Activated CD4-positive, CD25-positive, alpha-beta regulatory T cell treated with anti-CD3 and anti-CD28 coated beads, Interleukin-2, amount 50 U/mL, for 72 hours (primary cell): ENCODE data around the gene APBA2.

Experiments used
- DNase-seq: peaks from one replicate; pipeline ENCODE4 v3.0.0; 2021

The APBA2 gene

DNA sequence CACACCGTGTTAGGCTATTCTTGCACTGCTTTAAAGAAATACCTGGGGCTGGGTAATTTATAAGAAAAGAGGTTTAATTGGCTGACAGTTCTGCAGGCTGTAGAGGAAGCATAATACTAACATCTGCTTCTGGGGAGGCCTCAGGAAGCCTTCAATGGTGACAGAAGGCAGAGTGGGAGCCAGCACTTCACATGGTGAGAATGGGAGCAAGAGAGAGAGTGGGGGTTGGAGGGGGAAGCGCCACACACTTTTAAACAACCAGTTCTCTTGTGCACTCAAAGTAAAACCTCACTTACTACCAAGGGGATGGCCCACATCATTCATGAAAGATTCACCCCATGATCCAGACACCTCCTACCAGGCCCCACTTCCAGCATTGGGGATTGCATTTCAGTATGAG lies 181.1 kb downstream of the APBA2 start:
- no peak for DNase-seq

GRCh38 chr15:29067949-29068348 lies 182.2 kb downstream of the APBA2 start:
- no peak for DNase-seq

DNA sequence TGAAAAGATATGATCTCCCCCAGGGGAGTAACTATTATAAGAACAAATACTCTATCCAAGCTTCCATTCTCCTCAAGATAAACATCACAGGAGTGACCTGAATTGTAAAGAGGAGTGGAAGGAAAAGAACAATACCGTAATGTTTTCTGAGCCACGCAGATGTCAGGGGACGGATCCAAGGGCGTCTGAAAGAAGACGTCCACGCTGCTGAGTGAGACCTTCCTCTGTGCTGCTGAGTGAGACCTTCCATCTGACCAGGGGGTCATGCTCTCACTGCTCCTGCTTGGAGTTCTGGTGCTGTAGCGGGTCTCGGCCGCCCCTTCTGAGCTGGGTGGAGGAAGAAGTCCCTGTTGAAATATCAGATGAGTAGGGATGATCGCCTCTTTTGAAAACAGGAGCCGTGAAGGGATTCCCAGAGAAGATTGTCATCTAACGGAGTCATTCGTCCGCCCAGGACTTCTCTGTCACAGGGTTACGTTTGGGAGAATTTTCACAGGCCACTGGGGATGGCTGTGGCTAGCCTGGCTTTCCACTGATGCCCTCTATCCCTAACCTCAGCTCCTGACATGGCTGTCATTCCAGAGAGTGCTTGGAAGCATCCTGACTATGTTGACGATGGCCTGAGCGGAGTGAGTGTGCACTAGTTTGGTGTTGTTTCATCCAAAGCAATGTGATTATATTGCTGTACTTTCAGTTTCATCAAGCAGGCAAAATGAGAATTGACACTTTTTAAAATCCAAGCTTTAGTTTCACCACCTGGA lies 184.9 kb downstream of the APBA2 start:
- DNase-seq = no peak

DNA sequence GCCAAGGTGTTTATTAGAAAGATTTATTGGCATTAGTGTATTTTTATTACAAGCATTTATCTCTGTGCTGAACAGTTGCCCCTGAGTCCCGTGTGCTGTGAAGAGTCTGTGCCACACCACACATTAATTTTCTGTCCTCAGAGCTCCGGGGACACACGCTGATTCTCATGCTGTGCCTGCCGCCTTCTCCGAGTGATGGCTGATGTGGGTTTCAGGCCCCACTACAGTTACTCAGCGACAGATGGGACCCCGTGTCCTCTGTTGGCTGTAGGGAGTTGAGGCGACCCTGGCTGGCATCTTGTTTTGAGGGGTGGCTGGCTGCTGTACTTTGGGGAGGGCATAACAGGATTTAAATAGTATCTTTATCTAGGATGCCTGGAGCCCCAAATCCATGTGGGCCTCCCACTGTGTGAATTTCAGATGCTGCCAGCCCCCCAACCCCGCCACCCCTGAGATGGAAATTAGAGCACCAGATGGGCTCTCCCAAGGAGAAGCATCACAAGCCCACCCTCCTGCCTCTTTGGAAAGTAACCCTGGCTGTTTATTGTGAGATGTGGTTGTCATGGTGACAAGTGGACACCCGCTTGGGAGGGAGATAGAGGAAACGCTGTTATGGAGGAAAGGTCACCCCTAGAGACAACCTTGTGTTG lies 185.6 kb downstream of the APBA2 start:
- DNase-seq = no peak

- no peak for DNase-seq
Observed at GRCh38 chr15:29071882-29072273, 186.1 kb downstream of the APBA2 start.

DNA sequence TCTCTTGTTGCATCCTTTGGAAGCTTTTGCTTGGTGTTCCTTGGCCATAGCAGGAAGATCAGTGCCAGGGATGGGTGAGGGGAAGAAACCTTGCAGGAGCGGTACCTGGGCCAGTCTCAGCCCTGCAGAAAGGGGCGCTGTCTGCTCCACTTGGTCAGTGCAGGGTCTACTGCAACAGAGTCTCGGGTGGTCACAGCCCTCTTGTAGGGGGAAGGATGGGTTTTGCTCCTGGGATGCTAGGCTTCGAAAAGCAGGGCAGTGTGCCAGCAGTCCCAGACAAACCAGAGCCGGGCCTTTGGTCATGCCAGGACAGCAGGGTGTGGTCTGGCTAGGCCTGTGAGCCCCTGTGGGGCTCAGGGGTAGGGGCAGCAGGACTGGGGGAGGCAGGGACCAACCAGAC lies 186.7 kb downstream of the APBA2 start:
- DNase-seq = no peak

- DNase-seq = no peak
Observed at GRCh38 chr15:29074045-29074444, 188.3 kb downstream of the APBA2 start.

DNA sequence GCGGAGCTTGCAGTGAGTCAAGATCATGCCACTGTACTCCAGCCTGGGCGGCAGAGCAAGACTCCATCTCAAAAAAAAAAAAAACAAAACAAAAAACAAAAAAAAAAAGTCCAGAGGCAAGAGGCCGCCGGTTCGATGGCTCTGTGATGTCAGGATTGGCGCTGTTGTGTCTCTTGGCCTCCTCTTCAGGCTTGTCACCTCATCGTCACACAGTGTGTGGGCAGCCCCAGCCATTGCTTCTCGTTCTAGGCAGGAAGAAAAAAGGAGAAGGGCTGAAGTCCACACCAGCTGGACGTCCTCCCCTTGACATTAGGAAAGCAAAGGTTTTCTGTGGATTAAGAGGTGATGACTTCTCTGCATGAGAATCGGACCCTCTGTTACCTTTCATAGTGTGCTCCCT lies 192.8 kb downstream of the APBA2 start:
- no peak for DNase-seq

DNA sequence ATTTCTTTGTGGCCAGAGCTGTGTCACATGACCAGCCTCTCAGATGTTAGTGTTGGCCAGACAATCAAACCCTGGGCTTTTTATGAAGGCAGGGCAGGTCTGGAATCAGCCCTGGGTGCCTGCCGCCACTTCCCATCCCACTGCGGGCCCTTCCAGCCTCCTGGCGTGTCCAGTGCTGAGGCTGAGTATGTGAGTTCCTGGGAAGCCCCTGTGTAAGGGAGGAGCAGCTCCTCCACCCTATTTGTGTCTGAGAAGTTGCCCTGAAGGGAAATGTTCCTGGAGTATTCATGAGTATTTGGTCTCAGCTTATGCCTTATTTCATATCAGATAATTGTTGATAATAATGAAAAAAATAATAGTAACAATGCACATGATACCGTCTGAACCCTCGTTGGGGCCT lies 193.7 kb downstream of the APBA2 start:
- no peak for DNase-seq

DNA sequence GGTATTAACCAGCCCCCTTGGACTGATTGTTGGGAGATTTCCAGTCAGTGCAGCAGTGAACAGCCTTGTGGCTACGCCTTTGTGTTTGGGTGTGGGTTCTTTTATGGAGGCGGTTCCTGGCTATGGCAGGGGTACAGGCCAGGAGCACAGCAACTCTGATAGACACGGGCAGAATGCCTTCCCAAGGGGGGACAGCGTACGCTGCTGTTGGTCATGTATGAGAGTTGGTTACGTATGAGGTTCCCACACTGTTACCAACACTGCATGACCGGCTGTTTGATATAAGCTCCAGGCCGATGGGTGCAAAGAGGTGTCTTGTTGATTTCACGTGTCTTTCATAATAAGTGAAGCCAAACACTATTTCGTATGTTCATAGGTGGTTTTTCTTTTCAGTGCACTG lies 196.0 kb downstream of the APBA2 start:
- DNase-seq = no peak

DNA sequence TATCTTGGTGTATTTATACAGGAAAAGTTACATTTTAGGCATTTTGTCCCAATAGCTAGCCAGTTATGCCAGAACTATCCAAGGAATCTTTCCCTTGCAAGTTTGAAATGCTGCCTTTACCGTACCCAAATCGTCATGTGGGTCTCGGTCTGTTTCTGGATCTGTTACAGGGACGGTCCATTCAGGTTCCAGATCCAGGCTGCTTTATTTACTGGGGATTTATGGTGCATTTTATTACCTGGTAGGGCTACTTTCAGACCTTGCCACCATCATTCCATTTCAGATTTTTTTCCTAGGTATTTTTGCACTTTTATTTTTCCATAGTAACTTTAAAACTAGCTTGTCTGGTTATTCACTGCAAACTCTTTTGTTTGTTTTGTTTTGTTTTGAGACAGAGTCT lies 197.4 kb downstream of the APBA2 start:
- no peak for DNase-seq

- no peak for DNase-seq
Observed at GRCh38 chr15:29083858-29084257, 198.1 kb downstream of the APBA2 start.

DNA sequence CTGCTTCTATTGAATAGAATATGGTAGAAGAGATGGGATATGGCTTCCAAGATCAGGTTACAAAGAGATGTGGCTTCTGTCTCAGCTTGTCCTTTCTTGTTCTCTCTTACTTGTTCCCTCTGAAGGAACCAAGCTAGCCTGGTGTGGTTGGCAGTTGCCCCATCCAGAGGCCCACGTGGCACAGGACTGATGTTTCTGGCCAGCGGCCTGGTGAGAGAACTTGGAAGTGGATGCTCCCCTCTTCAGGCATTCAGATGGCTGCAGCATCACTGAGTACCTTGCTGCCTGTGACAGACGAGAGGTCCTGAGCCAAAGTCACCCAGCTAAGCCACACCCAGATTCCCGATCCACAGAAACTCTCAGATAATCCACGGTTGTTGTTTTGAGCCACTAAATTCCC lies 200.2 kb downstream of the APBA2 start:
- no peak for DNase-seq

DNA sequence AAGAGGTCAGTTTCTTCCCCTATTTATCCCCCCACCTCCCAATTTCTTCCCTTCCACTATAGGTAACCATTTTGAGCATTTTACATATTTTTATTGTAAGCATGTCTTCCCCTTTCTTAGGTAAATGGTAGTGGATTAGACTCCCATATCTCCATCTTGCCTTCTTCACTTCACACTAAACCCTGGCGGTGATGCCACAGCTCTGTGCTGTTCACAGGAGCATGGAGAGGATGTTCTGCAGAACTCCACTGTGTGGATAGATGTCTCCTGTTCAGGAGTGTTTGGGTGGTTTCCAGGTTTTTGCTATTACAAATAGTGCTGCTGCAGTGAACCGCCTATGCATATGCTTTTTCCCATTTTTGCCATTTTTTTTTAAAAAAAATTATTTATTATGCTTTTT lies 201.1 kb downstream of the APBA2 start:
- DNase-seq = no peak

DNA sequence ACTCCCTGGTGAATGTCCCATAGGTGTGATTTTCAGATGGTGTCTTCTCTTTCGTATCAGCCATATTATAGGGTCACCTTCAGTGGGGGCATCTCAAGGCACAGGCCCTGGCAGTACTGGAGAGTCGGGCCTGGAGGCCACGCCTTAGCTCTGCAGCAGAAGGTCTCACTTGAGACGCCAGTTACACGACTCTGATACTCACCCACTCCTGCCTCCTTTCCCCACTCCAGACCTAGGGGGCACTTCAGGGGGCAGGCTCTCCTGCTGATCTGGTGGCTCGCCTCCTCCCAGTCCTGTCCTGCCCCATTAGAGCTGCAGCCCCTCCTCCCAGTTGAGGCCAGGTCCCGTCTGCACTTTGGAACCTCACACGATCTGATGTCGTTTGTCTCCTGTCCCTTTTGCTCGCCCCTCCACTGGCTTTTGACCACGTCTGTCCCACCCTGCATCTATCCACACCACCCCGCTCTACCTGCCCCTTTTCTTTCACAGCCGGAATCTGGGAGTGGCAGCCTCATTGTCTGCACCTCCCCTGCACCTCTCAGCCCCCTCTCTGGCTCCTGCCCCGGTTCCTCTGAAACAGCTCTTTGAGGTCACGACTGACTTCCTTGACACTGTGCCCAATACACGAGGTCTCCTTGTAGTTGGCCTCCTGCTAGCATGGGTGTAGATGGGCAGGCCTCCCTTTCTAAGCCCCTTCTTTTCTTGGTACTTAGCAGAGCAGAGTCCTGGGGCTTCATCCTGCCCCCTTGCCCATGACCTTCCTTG lies 201.9 kb downstream of the APBA2 start:
- DNase-seq = no peak

- no peak for DNase-seq
Observed at GRCh38 chr15:29088666-29089065, 202.9 kb downstream of the APBA2 start.

DNA sequence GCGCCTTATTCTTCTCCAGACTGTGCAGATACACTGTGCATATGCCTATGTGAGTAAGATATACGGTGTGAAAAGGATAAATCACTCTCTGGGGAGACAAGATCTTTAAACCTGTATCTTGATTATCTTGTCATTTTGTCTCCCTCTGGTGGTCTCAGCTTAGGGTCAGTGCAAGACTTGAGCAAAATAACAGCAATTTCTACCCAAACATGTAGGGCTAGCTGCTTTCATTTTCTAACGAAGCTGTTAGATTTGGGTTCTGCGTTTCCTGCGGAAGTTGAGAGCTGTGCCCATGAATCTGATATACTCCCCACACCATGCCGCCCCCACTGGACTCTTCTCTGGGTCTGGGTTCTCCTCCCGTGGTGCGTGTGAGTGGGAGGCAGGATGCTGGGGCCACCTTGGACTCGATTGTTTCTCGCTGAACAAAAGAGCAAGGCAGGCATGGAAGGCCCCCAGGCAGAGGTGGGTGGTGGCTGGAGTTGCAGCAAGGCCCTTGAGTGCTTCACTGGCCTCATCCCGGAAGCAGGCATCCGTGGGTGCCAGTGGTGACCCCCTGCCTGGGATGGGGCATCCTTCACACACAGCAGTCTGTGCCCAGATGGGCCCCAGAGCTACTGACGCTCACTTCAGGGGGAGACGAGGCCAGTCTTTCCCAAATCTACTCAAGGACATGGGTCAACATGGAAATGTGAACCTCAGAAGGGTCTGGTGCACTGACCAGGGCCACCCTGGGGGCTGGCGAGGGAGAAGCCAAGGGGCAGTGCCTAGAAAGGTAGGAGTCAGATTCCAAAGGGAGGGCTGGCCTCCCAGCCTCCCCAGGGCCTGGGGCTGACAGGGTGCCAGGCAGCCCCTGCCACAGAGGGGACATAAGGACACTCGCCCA lies 204.2 kb downstream of the APBA2 start:
- DNase-seq = no peak

GRCh38 chr15:29090617-29091466 lies 205.1 kb downstream of the APBA2 start:
- DNase-seq = peak; percentile 48

DNA sequence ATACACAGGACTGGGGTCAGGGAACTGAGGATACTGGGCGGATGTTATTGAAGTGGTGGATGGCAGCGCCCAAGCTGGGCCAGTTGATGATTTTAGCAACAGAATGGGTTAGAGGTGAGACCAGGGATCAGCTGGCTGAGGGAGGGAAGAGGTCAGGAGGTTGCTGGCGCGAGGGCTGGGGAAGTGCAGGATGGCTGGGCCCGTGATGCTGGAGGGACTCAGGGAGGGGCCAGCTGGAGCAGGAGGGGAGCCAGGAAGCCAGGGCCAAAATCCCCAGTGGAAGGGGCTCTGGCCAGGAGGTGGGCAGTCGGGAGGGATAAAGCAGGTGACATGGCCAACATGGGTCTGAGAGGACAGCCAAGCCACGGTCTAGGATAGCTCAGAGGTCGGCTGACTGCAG lies 205.9 kb downstream of the APBA2 start:
- DNase-seq = no peak

DNA sequence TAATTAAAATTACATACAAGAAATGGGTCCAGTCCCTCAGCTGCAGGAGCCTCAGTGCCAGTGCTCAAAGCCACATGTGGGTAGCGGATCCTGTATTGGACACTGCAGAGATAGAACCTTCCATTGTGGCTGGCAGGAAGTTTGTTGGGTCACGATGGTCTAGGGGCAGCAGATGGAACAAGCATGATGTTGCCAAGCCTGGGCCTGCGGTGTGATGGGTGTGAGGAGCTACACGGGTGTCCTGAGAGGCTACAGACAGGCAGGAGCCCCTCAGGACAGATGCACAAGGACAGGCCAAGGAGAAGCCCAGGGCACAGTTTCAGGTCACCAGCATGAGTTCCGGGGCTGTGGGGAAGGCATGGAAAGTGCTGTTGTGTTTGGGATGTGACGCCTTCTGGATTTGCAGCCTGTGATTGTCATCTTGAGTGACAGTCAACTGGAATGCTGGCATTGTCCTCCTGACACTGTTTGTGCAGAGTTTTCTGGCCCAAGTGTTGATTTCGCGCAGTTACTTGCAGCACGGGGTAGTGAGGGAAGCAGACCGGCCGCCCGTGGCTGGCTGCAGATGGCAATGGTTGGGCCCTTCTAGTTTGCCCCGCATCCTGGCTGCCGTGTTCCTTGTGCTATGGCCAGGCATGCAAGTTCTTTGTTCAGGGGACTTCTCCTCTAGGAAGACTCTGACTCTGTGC lies 206.7 kb downstream of the APBA2 start:
- no peak for DNase-seq

GRCh38 chr15:29093065-29093435 lies 207.3 kb downstream of the APBA2 start:
- no peak for DNase-seq
